K562 (cell line): ENCODE measurements around the gene POLR2A. TPM values are rescaled to one million over a fixed set of nuclear protein-coding genes. Genes with fewer than 3 reads are reported as not detected.

Experiments
- ATAC-seq: fragments of 200-7000 bp; cut with Tn5 transposase; 3 replicates; pipeline ENCODE4 v1.9.1; 2020; ENCODE audit warnings: moderate library complexity
- BruUV-seq: library from RNA; stranded (reverse); fragments of 400-500 nt; replicated peaks from 2 replicates; lab custom pipeline; 2021; lab: Mats Ljungman, UMichigan
- CTCF ChIA-PET: fragments of 300-600 bp; formaldehyde crosslinking; extraction: SDS; loops from one replicate; lab custom pipeline; 2021; ENCODE audit warnings: low intra/inter-chr PET ratio; lab: Yijun Ruan, JAX
- POLR2A ChIA-PET: fragments of 300-600, 350-650 bp; sonication (Branson Sonifier 250); formaldehyde crosslinking; extraction: SDS; loops from one replicate; lab custom pipeline; 2021; ENCODE audit warnings: antibody characterized with exemption, inconsistent platforms; lab: Yijun Ruan, JAX
- DNase-seq, 4 experiments: peaks; one replicate each; pipeline versions ENCODE4 v3.0.0 to v3.0.0-alpha.2; 2011 to 2018; ENCODE audit warnings: low spot score in 3 of 4, mixed read lengths in 3 of 4; ENCODE audit errors: extremely low read depth in 1 of 4
- FAIRE-seq: peaks from 2 replicates; lab custom pipeline; 2011; peaks lifted over from hg19 to GRCh38; lab: Jason Lieb, UNC
- H2AFZ ChIP-seq: 2 replicates; pipeline ENCODE4 v1.6.0; 2011; ENCODE audit warnings: low read depth, low read length, control low read depth, inconsistent platforms
- H3K27ac ChIP-seq: fragments of 200-600 bp; 3 replicates; pipeline ENCODE4 v1.8.0; 2011; ENCODE audit warnings: low read depth, mild to moderate bottlenecking, control low read depth, inconsistent platforms, low read length, moderate library complexity, mixed read lengths; ENCODE audit errors: extremely low read depth
- H3K27me3 ChIP-seq, 2 experiments: fragments of 300-600 bp in 1 of 2; 2 replicates in 1 of 2; 3 replicates in 1 of 2; pipeline versions ENCODE4 v1.6.0 to v1.8.0; 2011; ENCODE audit warnings: inconsistent platforms in 2 of 2, low read length in 2 of 2, mild to moderate bottlenecking in 1 of 2, mixed read lengths in 1 of 2, moderate library complexity in 1 of 2; ENCODE audit not compliant: control insufficient read depth in 2 of 2, insufficient read depth in 2 of 2
- H3K36me3 ChIP-seq: fragments of 300-600 bp; 3 replicates; pipeline ENCODE4 v1.8.0; 2011; ENCODE audit warnings: mild to moderate bottlenecking, low read length, inconsistent platforms; ENCODE audit not compliant: control insufficient read depth, insufficient read depth
- H3K4me1 ChIP-seq, 2 experiments: fragments of 200-600 bp in 1 of 2; replicated peaks in 1 of 2; 2 replicates in 1 of 2; 3 replicates in 1 of 2; pipeline versions ENCODE4 v1.5.1 to v1.8.0; 2011; ENCODE audit warnings: inconsistent platforms in 2 of 2, low read length in 2 of 2, mild to moderate bottlenecking in 1 of 2, mixed read lengths in 1 of 2, moderate library complexity in 1 of 2; ENCODE audit not compliant: control insufficient read depth in 2 of 2, insufficient read depth in 2 of 2
- H3K4me2 ChIP-seq: 2 replicates; pipeline ENCODE4 v1.6.1; 2011; ENCODE audit warnings: low read length, control low read depth, inconsistent platforms, mixed read lengths; ENCODE audit not compliant: insufficient read depth
- H3K4me3 ChIP-seq: fragments of 200-600 bp; sonication (generic), shearing (Covaris generic); 2 replicates; pipeline ENCODE4 v1.5.1; 2016; ENCODE audit warnings: control low read depth, inconsistent platforms
- H3K79me2 ChIP-seq: fragments of 200-600 bp; 3 replicates; pipeline ENCODE4 v1.8.0; 2011; ENCODE audit warnings: low read length, inconsistent platforms; ENCODE audit not compliant: control insufficient read depth, insufficient read depth
- H3K9ac ChIP-seq, 2 experiments: 2 replicates each; pipeline versions ENCODE4 v1.6.0 to v1.6.1; 2011; ENCODE audit warnings: low read depth in 2 of 2, low read length in 2 of 2, control low read depth in 1 of 2, inconsistent platforms in 1 of 2, mild to moderate bottlenecking in 1 of 2, mixed read lengths in 1 of 2; ENCODE audit not compliant: insufficient read depth in 1 of 2
- H3K9me1 ChIP-seq: one replicate; pipeline ENCODE4 v1.6.0; 2011; ENCODE audit warnings: inconsistent platforms, mild to moderate bottlenecking, low read length, moderate library complexity; ENCODE audit not compliant: control insufficient read depth, insufficient read depth
- H3K9me3 ChIP-seq: replicated peaks from 2 replicates; pipeline ENCODE4 v1.5.1; 2011; ENCODE audit warnings: low read depth, low read length, inconsistent platforms; ENCODE audit not compliant: control insufficient read depth, insufficient read depth
- H4K20me1 ChIP-seq: replicated peaks from 2 replicates; pipeline ENCODE4 v1.6.1; 2011; ENCODE audit warnings: low read length, inconsistent platforms, mixed read lengths; ENCODE audit not compliant: control insufficient read depth, insufficient read depth
- EZH2 ChIP-seq: IDR thresholded peaks from 2 replicates; pipeline ENCODE4 v1.6.1; 2012; ENCODE audit warnings: low read depth, mild to moderate bottlenecking, inconsistent platforms, low read length, borderline replicate concordance
- GTF2F1 ChIP-seq: IDR thresholded peaks from 2 replicates; pipeline ENCODE4 v1.6.1; 2011; ENCODE audit warnings: low read depth, low read length, improper control_type of control experiment
- MEF2D ChIP-seq: conservative IDR thresholded peaks from 2 replicates; pipeline ENCODE4 v1.6.1; 2016; ENCODE audit warnings: low read depth, missing genetic modification characterization, missing compliant biosample characterization
- NFYB ChIP-seq: IDR thresholded peaks from 2 replicates; pipeline ENCODE4 v1.6.1; 2011; ENCODE audit warnings: mild to moderate bottlenecking, moderate library complexity; ENCODE audit not compliant: insufficient read length; ENCODE audit errors: extremely low read depth
- RBBP5 ChIP-seq: fragments of 200-600 bp; sonication (generic); IDR thresholded peaks from 2 replicates; pipeline ENCODE4 v1.6.1; 2012; ENCODE audit warnings: borderline replicate concordance, mild to moderate bottlenecking, low read length, control low read depth, inconsistent platforms; ENCODE audit not compliant: insufficient read depth, poor library complexity, severe bottlenecking
- SMAD1 ChIP-seq: fragments of 150-350 bp; IDR thresholded peaks from 2 replicates; pipeline ENCODE4 v1.6.1; 2014; ENCODE audit warnings: low read length, low read depth; ENCODE audit not compliant: partially characterized antibody
- SRSF7 ChIP-seq: fragments of 200-400 bp; formaldehyde crosslinking; optimal IDR thresholded peaks from 2 replicates; pipeline ENCODE3; 2017; ENCODE audit warnings: mild to moderate bottlenecking, low read depth, low read length
- ZBED1 ChIP-seq: IDR thresholded peaks from 2 replicates; pipeline ENCODE4 v1.6.1; 2014
- ZNF583 ChIP-seq: fragments of 250-450 bp; sonication (Bioruptor Pico); IDR thresholded peaks from 2 replicates; pipeline ENCODE4 v1.4.0; 2020
- WGBS: fragments of 100-300 bp; shearing (Covaris generic); methylation state at CpG from one replicate; pipeline ENCODE4 v1.1.6; 2016; ENCODE audit warnings: low coverage, mixed read lengths; ENCODE audit not compliant: insufficient coverage; ENCODE audit errors: missing lambda C conversion rate; 5-methylcytosine and 5-hydroxymethylcytosine counted together
- in situ Hi-C: fragments of 300-500 bp; cut with MboI; formaldehyde crosslinking; loops from 4 replicates; pipeline ENCODE4 v1.15.0; 2018; ENCODE audit warnings: inconsistent platforms, mixed read lengths
- intact Hi-C: fragments of 100-400 bp; cut with micrococcal nuclease; formaldehyde crosslinking; loops from 2 replicates; pipeline ENCODE4 v1.14.2; 2022
- polyA plus RNA-seq, 8 experiments: library from polyadenylated mRNA; depleted of rRNA in 4 of 8; stranded (reverse) in 5 of 8; unstranded in 3 of 8; fragments of >200 nt; fragmentation: Nextera tagmentation in 2 of 8; fragmentation: Illumina TruSeq in 1 of 8; extraction: Ambion mirVana in 2 of 8; extraction: Trizol in 1 of 8; gene quantifications; 2 replicates each; pipeline versions ENCODE4 v1.2.1 to v1.2.3, GENCODE V29; 2011 to 2014; ENCODE audit warnings: inconsistent platforms in 1 of 8, missing spikeins in 1 of 8
- total RNA-seq, 7 experiments: library from RNA; depleted of rRNA in 6 of 7; stranded (reverse); fragments of >200 nt in 6 of 7; fragmentation: Illumina TruSeq in 2 of 7; extraction: Trizol in 2 of 7; gene quantifications; 2 replicates each; pipeline versions ENCODE4 v1.2.1 to v1.2.3, GENCODE V29; 2011 to 2021; ENCODE audit warnings: low replicate concordance in 1 of 7
- TF ChIP-seq, protein P1 (sequence below): fragments of 250-450 bp; sonication (Bioruptor Pico); IDR thresholded peaks from 2 replicates; pipeline ENCODE4 v1.8.0; 2022; ENCODE audit warnings: inconsistent platforms
- TF ChIP-seq, protein P2 (sequence below): fragments of 450-650 bp; IDR thresholded peaks from 2 replicates; pipeline ENCODE4 v1.7.0; 2016; ENCODE audit warnings: borderline replicate concordance

The POLR2A gene
- total and polyA plus RNA-seq, 9 of the 15 experiments (the other 6 are each of a cell fraction or from before 2014, with no cell fraction given), result 1.3 to 109 (median 12.4) TPM

DNA sequence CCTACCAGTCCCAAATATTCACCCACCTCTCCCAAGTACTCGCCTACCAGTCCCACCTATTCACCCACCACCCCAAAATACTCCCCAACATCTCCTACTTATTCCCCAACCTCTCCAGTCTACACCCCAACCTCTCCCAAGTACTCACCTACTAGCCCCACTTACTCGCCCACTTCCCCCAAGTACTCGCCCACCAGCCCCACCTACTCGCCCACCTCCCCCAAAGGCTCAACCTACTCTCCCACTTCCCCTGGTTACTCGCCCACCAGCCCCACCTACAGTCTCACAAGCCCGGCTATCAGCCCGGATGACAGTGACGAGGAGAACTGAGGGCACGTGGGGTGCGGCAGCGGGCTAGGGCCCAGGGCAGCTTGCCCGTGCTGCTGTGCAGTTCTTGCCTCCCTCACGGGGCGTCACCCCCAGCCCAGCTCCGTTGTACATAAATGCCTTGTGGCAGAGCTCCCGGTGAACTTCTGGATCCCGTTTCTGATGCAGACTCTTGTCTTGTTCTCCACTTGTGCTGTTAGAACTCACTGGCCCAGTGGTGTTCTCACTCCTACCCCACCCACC is 29.8 kb downstream of the POLR2A start:
- H2AFZ ChIP-seq, result no peak overlapping the region
- ATAC-seq (no peak), FAIRE-seq (no peak), DNase-seq (peak in 1 of 4 experiments; percentile 11)
- no peak for TF ChIP-seq SRSF7
- TF ChIP-seq, protein P1, sequence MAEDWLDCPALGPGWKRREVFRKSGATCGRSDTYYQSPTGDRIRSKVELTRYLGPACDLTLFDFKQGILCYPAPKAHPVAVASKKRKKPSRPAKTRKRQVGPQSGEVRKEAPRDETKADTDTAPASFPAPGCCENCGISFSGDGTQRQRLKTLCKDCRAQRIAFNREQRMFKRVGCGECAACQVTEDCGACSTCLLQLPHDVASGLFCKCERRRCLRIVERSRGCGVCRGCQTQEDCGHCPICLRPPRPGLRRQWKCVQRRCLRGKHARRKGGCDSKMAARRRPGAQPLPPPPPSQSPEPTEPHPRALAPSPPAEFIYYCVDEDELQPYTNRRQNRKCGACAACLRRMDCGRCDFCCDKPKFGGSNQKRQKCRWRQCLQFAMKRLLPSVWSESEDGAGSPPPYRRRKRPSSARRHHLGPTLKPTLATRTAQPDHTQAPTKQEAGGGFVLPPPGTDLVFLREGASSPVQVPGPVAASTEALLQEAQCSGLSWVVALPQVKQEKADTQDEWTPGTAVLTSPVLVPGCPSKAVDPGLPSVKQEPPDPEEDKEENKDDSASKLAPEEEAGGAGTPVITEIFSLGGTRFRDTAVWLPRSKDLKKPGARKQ, result no peak
- TF ChIP-seq RBBP5, result no peak
- no peak for TF ChIP-seq MEF2D (tag)
- no peak for TF ChIP-seq ZNF583 (CRISPR knock-in tag)
- TF ChIP-seq EZH2, result no peak
- TF ChIP-seq, protein P2, sequence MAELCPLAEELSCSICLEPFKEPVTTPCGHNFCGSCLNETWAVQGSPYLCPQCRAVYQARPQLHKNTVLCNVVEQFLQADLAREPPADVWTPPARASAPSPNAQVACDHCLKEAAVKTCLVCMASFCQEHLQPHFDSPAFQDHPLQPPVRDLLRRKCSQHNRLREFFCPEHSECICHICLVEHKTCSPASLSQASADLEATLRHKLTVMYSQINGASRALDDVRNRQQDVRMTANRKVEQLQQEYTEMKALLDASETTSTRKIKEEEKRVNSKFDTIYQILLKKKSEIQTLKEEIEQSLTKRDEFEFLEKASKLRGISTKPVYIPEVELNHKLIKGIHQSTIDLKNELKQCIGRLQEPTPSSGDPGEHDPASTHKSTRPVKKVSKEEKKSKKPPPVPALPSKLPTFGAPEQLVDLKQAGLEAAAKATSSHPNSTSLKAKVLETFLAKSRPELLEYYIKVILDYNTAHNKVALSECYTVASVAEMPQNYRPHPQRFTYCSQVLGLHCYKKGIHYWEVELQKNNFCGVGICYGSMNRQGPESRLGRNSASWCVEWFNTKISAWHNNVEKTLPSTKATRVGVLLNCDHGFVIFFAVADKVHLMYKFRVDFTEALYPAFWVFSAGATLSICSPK, result no peak
- no peak for TF ChIP-seq SMAD1
- no peak for TF ChIP-seq ZBED1
- TF ChIP-seq NFYB, result no peak
- TF ChIP-seq GTF2F1, result no peak
- in situ Hi-C loops (no loop called here), intact Hi-C loops (loop anchor here (1.0 kb wide), 1 partner anchor 47 kb away; the partner anchor contains the start of gene SENP3)
- no peak overlapping the region for H3K9ac ChIP-seq
- WGBS, result 90% methylated on average over 14 of the region's 17 CpGs
- H3K36me3 ChIP-seq, result peaks cover 48% of the 10 kb centered on the region; the same call in 2 of the 3 replicates
- BruUV-seq, result no TSS peak
- H3K4me1 ChIP-seq, result no peaks in the 10 kb centered on the region; a peak in 1 of 5 replicates
- H3K4me3 ChIP-seq, result no peak overlapping the region
- H3K9me3 ChIP-seq, result no peaks in the 10 kb centered on the region
- H3K27me3 ChIP-seq, result no peaks in the 10 kb centered on the region
- no peak overlapping the region for H3K27ac ChIP-seq
- POLR2A ChIA-PET, result interaction anchor here (0.6 to 1.3 kb wide), 6 partner anchors 13 to 128 kb away, joined by 3 to 4 read pairs (median 3); no protein-coding TSS in a partner anchor
- no peaks in the 10 kb centered on the region for H4K20me1 ChIP-seq
- CTCF ChIA-PET, result interaction anchor here (0.7 to 2.1 kb wide), 2 partner anchors 15 to 47 kb away, joined by 3 to 16 read pairs; no protein-coding TSS in a partner anchor
- H3K79me2 ChIP-seq, result no peaks in the 10 kb centered on the region
- H3K4me2 ChIP-seq, result no peak overlapping the region
- H3K9me1 ChIP-seq, result peaks cover 3% of the 10 kb centered on the region
